ENCODE measurements around the gene RAPGEF2.

The RAPGEF2 gene

GRCh38 chr4:159134429-159134828, 31.6 kb downstream of the RAPGEF2 start:
- DNase-seq (ENCODE audit: low read depth): no peak

DNA sequence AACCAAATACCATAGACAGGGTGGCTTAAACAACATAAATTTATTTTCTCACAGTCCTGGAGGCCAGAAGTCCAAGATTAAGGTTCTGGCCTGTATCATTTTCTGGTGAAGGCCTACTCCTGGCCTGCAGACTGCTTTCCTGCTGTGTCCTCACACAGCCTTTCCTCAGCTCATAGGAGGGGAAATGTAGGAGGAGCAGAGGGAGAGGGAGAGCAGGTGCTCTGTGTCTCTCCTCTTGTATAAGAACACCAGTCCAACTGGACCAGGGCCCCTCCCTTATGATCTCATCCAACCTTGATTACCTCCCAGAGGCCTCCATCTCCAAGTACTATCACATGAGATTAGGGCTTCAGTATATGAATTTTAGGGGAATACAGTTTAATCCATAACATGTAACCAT, 34.3 kb downstream of the RAPGEF2 start:
- DNase-seq (ENCODE audit: low read depth): no peak

DNA sequence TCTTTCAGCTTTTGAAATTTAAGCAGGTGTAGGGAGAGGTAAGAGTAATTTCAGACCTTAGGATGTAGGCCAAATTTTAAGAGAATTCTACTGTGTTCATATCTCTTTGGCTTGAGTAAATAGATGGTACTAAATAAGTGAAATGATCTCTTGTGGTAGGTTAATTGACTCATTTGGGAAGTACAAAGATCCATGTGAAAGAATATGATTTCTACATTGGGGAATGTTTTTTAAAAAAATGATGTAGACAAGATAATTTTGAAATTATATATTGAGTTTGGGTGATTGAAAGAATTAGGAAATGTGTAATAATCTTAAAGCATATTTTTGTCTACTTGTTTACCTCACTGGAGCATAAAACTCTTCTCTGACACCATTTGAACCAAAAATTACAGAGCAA, 35.6 kb downstream of the RAPGEF2 start:
- DNase-seq (ENCODE audit: low read depth): no peak

DNA sequence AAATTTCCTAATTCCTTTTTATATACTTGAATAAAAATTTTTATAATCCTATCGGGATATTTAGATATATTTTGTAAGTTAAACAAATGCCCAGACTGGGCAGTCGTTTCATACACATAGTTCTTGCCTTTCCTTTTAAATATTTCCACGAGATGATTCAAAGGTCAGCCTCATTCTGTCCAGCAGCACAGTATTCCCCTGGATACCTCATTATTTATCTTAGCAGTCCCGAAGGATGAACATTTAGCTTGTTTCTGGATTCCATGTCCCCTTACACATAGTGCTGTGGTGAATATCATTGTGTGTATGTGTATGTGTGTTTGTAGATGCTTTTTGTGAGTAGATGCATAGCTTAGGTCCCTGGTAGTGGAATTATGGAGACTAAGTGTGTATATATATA, 38.3 kb downstream of the RAPGEF2 start:
- no peak for DNase-seq (ENCODE audit: low read depth)

- DNase-seq (ENCODE audit: low read depth): no peak
Measured at GRCh38 chr4:159142241-159142640, 39.4 kb downstream of the RAPGEF2 start.

DNA sequence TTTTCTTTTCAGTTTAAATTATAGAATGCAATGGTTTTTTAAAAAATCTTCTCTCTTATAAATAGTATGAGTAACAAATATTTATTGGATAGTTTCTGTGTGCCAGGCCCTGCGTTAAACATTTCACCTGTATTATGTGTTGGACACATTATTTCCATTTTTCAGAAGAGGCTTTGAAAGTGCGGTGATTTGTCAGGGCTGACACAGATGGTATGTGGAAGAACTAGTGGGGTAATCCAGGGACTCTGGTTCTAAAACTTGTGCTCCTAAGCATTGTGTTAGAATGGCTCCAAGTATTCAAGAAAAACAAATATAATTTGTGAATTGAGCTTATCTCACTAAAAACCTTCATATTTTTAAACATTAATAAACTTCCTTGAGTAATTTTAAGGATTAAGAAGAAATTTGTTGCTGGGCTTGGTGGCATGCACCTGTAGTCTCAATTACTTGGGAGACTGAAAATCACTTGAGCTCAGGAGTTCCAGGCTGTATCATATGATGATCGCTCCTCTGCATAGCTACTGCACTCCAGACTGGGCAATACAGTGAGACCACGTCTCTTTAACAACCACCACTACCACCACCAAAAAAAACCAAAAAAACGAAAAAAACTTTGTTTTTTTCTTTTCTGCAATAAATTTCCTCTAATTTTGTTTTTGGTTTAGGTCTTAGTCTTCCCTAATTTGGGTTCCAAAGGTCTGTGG, 40.0 kb downstream of the RAPGEF2 start:
- no peak for DNase-seq (ENCODE audit: low read depth)

GRCh38 chr4:159143687-159144086, 40.8 kb downstream of the RAPGEF2 start:
- no peak for DNase-seq (ENCODE audit: low read depth)

- DNase-seq (ENCODE audit: low read depth): no peak
Measured at GRCh38 chr4:159144112-159144694, 41.3 kb downstream of the RAPGEF2 start.

GRCh38 chr4:159145318-159145991, 42.6 kb downstream of the RAPGEF2 start:
- DNase-seq (ENCODE audit: low read depth): no peak

DNA sequence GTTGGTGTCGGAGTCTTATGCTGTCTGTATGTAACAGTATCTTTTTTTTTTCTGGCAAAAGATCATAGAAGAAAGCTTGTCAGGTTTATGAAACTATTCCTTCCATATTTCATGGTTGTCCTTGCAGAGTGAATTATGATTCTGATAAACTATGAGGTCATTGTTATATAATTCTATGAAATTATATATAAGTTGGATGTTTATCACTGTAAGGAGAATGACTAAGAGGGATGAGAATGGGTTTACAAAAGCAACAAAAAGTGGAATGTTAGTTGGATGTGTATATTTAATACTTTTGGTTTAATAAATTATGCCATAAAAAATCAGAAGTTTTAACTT, 43.1 kb downstream of the RAPGEF2 start:
- no peak for DNase-seq (ENCODE audit: low read depth)

DNA sequence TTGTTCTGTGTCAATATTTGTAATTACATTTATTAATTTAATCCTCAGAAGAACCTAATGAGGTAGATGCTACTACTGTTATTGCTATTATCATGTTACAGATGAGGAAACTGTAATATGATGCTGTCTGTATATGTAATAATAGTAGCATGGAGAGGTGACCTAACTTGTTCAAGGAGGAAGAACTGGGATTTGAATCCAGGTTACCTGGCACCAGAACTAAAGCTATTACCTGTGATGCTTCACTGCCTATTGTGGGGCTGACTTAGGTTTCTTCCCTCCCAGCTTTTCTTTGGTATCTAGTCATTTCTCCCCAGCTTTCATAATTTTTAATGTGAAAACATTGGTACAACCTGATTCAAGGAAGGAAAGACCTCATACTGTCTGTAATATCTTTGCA, 43.6 kb downstream of the RAPGEF2 start:
- no peak for DNase-seq (ENCODE audit: low read depth)

- no peak for DNase-seq (ENCODE audit: low read depth)
Measured at GRCh38 chr4:159148441-159148840, 45.6 kb downstream of the RAPGEF2 start.

- DNase-seq (ENCODE audit: low read depth): no peak
Measured at GRCh38 chr4:159149666-159150065, 46.8 kb downstream of the RAPGEF2 start.

- no peak for DNase-seq (ENCODE audit: low read depth)
Measured at GRCh38 chr4:159150396-159150795, 47.5 kb downstream of the RAPGEF2 start.

DNA sequence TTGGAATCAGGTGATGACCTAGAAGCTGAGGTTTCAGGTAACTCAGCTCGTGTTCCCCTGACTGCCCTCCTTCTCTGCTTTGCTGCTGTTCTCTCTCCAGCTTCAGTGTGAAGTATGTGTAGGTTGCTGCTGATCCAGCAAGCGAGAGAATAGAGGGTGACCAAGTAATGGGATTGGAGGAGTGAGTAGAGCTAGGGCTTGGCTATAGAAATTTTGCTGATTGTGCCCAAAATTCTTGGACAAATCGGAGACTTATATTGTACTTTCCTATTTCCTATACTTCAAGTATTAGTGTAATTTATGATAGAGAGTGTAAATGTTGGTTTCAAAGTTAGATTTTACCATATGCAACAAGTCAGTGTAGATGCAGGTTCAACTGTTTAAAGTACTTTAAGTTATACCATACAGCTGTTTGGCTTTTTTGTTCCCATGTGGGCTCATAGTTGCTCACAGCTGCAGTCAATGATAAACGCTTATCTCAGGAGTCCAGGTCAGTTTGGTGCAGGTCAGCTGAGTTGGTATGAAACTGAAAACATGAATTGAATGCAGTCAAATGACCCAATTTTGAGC, 48.0 kb downstream of the RAPGEF2 start:
- DNase-seq (ENCODE audit: low read depth): no peak

DNA sequence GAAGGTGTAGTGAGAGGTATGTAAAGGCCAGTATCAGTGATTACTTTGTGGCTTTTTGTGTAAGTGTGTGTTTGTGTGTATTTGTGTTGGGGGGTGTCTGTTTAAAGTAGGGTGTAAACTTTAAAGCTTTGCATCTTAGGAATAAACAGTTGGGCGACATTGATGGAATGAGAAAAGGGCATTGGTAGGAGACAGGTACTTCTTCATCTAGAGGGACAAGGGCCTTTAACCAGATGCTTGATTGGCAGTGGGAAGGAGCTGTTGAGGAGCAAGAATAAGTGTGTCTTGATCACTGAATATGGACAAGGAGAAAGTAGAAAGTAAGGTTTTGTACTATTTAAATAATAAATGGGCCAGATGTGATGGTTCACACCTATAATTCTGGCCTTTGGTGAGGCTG, 48.8 kb downstream of the RAPGEF2 start:
- no peak for DNase-seq (ENCODE audit: low read depth)

- no peak for DNase-seq (ENCODE audit: low read depth)
Measured at GRCh38 chr4:159152181-159152580, 49.3 kb downstream of the RAPGEF2 start.

DNA sequence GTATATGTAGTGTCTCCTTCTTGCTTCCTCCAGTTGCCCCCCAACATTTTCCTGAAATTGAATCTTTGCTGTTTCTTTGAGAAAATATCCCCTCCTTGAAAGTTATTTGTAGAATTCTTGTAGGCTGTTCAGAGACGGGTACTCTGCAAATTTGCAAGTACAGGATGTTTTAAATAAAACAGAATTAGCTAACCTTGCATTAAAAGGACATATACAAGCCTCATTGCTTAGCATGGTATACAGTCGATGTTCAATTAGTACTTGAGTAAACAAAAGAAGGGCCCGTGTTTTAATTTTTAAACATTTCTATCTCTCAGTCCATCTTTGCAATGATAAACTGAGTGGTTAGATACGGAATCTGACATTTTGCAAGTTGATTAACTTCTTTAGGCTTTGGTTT, 50.8 kb downstream of the RAPGEF2 start:
- no peak for DNase-seq (ENCODE audit: low read depth)

DNA sequence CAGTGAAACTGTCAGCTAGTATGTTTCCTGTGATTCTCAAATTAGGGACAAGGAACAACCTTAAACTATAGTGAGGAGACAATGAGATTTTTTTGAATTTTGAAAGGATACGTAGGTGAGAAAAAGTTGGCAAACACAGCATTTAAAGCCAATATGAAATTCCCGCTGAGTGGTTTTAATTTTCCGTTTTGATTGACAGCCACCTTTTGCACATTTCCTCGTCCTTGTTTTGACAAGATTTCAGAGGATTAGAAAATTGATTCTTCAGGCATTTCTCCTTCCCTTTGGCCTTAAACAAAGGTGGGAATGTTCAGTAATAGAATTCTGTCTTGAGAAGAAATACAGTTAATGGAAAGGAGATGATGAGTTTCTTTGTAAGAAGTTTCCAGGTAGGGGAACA, 52.2 kb downstream of the RAPGEF2 start:
- DNase-seq (ENCODE audit: low read depth): no peak

DNA sequence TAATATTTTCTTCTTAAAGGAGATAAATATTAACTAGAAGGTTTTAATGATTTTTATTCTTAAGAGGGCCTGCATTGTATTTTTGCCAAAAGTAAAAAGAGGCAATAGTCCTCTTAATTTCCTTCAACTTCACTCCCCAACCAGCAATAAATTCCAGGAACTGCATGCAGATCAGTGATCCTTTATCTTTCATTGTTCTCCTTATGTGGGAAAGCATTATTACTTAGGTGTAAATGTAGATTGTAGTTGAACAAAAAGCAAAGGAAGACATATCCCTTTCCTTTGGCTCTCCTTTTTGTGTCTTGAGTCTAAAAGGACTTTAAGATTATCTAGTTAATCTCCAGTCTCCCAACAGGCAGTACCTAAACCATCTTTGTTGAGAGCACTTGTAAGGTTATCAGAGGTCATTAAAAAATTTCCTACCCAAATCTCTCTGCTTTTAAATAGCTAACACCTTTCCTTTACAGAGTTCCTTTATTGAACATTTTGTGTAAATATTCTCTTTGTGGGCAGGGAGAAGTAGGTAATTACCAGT, 55.3 kb downstream of the RAPGEF2 start:
- DNase-seq (ENCODE audit: low read depth): no peak

- no peak for DNase-seq (ENCODE audit: low read depth)
Measured at GRCh38 chr4:159158985-159159384, 56.1 kb downstream of the RAPGEF2 start.

DNA sequence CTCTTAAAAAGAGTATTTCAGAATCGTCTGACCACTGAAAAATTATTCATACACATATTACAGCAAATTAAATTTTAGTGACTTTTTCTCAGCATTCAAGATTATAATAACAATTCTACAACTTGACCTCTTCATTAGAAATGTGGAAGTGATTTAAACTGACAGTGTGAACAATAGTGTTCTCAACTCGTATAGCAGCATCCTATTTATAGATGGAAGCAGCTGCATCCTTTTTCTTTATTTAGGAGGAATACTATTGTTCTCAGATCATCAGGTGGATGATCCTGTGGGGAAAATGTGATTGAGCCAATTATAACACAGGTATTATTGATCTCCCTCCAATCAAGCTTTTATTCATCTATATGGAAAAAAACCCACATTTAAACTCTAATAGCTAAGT, 56.7 kb downstream of the RAPGEF2 start:
- DNase-seq (ENCODE audit: low read depth): no peak

DNA sequence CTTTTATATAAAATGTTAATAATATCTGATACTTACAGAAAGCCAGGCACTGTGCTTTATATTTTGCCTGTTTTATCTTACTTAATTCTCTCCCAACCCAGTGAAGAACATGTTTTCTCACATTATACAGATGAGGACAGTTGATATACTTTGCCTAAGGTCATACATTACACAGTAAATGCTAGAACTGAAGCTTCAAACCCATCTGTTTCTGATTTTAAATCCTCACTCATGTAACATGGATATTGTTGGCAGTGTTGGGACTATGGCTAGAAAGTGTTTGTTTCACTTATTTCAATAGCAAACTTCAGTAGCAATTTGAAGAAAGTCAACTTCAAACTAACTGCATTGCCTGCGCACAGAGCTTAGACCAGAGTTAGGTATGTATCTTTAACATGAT, 57.4 kb downstream of the RAPGEF2 start:
- no peak for DNase-seq (ENCODE audit: low read depth)

Data from activated T-helper 1 cell treated with Interleukin-2 at 50 U/mL for 16 hours (primary cell).